Measurements from ENCODE around the gene EIF4E.

The EIF4E gene

DNA sequence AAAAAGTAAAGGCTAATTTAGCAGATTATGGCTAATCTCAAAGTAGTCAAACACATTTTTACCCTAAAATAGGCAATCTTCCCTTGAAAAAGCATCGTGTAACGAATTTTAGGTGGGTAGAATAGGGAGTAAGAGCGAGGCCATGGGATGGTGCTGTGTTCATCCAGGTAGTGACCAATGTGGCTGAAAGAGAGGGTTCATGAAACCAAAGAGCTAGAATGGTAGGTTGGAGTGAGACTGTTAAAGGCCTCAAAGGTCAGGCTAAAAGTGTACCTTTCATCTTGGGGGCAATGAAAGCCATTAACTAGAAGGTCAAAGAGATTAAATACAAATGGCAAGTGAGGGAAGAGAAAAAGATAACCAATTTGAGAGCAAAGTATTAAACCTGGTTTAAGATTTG, 23.6 kb downstream of the EIF4E start:
- TF ChIP-seq, protein P1, sequence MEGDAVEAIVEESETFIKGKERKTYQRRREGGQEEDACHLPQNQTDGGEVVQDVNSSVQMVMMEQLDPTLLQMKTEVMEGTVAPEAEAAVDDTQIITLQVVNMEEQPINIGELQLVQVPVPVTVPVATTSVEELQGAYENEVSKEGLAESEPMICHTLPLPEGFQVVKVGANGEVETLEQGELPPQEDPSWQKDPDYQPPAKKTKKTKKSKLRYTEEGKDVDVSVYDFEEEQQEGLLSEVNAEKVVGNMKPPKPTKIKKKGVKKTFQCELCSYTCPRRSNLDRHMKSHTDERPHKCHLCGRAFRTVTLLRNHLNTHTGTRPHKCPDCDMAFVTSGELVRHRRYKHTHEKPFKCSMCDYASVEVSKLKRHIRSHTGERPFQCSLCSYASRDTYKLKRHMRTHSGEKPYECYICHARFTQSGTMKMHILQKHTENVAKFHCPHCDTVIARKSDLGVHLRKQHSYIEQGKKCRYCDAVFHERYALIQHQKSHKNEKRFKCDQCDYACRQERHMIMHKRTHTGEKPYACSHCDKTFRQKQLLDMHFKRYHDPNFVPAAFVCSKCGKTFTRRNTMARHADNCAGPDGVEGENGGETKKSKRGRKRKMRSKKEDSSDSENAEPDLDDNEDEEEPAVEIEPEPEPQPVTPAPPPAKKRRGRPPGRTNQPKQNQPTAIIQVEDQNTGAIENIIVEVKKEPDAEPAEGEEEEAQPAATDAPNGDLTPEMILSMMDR (IDR thresholded peaks at IDR 0.05; ENCODE audit: extremely low read depth, insufficient read depth, missing control alignments), result no peak
- DNase-seq (ENCODE audit: low spot score), result no peak
- in situ Hi-C loops (cut with MboI; ENCODE audit: low pct_unique_long_range_greater_than_20kb, low sequenced_read_pairs, unreplicated experiment), result no loop called here

DNA sequence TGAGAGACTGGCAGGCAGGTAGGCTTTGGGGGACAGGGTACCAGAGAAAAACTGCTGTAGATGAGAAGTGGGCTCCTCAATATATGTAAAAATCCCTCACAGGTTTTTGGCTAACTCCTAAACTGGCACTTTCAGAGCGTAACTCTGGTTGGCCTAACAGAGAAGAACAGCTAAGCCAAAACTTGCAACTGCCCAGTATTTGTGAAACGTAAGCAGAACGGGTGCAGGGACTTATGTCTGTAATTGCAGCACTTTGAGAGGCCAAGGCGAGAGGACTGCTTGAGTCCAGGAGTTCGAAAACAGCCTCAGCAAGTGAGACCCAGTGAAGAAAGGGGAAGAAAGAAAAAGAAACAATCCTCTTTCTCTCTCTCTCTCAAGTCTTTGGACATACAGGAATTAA, 25.0 kb downstream of the EIF4E start:
- in situ Hi-C loops (cut with MboI; ENCODE audit: low pct_unique_long_range_greater_than_20kb, low sequenced_read_pairs, unreplicated experiment), result no loop called here
- DNase-seq (ENCODE audit: low spot score), result no peak
- TF ChIP-seq, protein P1 (IDR thresholded peaks at IDR 0.05; ENCODE audit: extremely low read depth, insufficient read depth, missing control alignments), result no peak

DNA sequence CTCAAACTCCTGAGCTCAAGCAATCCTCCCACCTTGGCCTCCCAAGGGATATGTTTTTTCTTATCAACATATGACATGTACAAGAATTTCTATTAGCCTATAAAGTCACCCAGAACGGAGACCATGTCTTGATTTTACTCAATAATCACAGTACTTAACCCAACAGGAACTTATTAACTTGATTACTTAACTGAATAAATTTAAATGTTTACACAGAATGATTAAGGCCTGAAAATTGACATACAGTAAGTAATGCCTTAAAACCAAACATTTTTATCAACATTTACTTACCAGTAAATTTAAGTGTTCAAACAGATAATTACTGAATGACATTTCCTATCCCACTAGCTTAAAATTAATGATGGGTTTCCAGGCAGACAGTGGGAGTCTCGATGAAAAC, 25.4 kb downstream of the EIF4E start:
- TF ChIP-seq, protein P1 (IDR thresholded peaks at IDR 0.05; ENCODE audit: extremely low read depth, insufficient read depth, missing control alignments), result no peak
- no peak for DNase-seq (ENCODE audit: low spot score)
- in situ Hi-C loops (cut with MboI; ENCODE audit: low pct_unique_long_range_greater_than_20kb, low sequenced_read_pairs, unreplicated experiment), result no loop called here

DNA sequence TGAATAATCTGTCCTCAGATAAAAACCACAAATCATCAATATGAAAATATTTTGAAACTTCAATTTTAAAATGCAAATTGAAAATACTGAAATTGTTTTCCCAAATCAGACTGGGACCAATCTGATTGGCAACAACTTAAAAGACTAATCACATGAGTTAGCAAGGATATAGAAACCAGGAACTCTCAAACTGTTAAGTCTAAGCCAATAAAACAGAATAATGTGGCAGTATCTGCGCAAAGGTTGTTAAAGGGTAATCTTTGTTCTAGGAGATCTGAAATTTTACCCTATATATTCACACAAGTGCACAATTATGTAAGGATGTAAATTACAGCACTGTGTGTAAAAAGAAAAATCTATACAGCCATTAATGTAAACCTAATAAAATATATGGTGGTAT, 29.7 kb downstream of the EIF4E start:
- in situ Hi-C loops (cut with MboI; ENCODE audit: low pct_unique_long_range_greater_than_20kb, low sequenced_read_pairs, unreplicated experiment), result no loop called here
- no peak for DNase-seq (ENCODE audit: low spot score)
- TF ChIP-seq, protein P1 (IDR thresholded peaks at IDR 0.05; ENCODE audit: extremely low read depth, insufficient read depth, missing control alignments), result no peak

DNA sequence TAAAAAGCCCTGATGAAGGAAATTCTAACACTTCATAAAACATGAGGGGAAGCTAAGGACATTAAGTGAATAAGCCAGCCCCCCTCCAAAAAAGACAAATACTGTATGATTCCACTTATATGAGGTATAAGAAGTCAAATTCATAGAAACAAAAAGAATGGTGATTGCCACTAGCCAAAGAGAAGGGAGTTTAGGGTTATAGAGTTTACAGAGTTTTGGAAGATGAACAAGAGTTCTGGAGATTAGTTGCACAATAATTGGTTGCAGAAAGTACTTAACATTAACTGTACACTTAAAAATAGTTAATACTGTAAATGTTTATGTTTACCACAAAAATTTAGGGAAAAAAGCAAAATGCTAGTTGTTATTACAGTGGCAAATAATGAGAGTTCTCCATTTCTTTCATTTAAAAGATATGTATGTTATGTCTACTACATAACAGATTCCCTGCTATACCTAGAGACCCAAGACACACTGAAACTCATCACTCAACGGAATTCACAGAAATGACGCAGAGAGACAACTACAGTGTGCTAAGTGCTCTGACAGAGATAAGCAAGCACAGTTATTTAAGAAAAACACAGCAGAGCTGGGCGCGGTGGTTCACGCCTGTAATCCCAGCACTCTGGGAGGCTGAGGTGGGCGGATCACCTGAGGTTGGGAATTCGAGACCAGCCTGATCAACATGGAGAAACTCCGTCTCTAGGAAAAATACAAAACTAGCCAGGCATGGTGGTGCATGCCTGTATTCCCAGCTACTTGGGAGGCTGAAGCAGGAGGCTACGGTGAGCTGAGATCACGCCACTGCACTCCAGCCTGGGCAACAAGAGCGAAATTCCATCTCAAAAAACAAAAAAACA, 37.2 kb downstream of the EIF4E start:
- DNase-seq (ENCODE audit: low spot score), result no peak
- in situ Hi-C loops (cut with MboI; ENCODE audit: low pct_unique_long_range_greater_than_20kb, low sequenced_read_pairs, unreplicated experiment), result no loop called here
- TF ChIP-seq, protein P1 (IDR thresholded peaks at IDR 0.05; ENCODE audit: extremely low read depth, insufficient read depth, missing control alignments), result no peak

DNA sequence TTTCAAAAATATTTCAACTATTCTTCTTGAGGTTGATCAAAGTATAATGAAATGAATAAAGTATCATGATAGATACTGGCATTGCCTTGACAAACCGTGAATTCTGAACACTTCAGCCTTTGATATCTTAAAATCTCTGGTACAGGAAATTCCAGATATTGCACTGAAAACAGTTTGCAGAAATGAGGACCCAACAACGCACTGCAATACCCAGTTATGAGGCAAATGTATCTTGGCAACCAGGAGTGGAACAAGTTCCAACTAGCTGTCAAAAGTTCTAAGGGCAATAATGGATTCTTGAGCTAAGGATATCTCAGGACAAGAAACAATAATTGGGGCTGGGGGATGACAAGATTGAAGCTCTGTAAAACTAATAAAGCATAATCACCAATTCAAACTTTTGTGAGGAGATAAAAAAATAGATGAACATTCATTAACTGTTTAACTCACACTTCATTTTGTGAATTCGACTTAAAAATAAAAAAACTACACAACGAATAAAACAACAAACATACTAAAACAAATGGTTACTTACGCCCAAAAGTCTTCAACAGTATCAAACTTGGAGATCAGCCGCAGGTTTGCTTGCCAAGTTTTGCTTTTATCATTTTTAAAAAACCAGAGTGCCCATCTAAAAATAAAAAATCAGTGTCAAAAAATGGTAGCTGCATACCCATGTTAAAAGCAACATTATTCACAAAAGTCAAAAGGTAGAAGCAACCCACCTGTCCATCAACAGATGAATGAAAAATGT, 38.1 kb downstream of the EIF4E start:
- TF ChIP-seq, protein P1 (IDR thresholded peaks at IDR 0.05; ENCODE audit: extremely low read depth, insufficient read depth, missing control alignments), result no peak
- DNase-seq (ENCODE audit: low spot score), result no peak
- in situ Hi-C loops (cut with MboI; ENCODE audit: low pct_unique_long_range_greater_than_20kb, low sequenced_read_pairs, unreplicated experiment), result no loop called here

Measured in GM13977 (cell line).